GM12872 (cell line): Measurements from ENCODE around the gene DAO.

Experiments
- TF ChIP-seq, protein P1 (sequence below): IDR thresholded peaks from 3 replicates; pipeline ENCODE4 v1.5.1; 2011; ENCODE audit warnings: low read depth, mild to moderate bottlenecking, low read length, moderate library complexity; ENCODE audit not compliant: insufficient read depth

DAO gene

DNA sequence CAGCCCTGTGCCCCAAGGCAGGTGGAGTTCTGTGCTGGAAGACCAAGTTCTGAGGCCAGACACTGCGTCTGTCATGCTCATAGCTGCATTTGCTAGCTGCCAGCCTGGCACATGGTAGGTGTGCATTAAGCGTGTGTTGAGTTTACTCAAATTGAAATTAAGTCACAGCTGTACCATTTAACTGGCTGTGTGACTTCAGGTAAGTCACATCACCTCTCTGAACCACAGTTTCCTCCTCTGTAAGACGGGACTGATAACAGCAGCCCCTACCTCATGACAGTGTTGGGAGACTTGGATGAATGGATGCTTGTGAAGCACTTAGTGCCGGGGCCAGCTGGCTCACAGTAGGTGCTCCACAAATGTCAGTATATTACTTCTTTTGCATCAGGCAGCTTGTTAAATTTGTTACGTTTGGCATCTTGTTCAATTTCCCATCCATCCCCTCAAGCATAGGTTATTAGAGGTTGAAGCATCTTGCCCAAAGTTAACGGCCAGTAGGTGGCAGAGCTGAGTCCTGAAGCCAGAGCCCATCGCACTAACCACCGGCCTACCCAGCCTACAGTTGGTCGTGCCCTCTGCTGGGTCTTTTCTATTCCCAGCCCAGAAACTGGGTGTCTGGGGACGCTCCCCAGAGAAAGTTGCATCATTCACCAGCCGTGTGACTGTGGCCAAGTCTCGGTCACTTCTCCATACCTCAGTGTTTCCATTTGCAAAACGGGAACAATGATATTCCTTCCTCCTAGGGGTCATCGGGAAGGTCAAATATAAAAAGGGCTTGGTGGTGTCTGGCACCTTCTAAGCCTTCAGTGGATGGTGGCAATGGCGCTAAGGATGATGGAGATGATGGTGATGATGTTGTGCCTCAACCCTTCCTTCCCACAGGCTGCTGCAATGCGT, 4.5 kb downstream of the DAO start:
- TF ChIP-seq, protein P1, sequence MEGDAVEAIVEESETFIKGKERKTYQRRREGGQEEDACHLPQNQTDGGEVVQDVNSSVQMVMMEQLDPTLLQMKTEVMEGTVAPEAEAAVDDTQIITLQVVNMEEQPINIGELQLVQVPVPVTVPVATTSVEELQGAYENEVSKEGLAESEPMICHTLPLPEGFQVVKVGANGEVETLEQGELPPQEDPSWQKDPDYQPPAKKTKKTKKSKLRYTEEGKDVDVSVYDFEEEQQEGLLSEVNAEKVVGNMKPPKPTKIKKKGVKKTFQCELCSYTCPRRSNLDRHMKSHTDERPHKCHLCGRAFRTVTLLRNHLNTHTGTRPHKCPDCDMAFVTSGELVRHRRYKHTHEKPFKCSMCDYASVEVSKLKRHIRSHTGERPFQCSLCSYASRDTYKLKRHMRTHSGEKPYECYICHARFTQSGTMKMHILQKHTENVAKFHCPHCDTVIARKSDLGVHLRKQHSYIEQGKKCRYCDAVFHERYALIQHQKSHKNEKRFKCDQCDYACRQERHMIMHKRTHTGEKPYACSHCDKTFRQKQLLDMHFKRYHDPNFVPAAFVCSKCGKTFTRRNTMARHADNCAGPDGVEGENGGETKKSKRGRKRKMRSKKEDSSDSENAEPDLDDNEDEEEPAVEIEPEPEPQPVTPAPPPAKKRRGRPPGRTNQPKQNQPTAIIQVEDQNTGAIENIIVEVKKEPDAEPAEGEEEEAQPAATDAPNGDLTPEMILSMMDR = peak; percentile 86

DNA sequence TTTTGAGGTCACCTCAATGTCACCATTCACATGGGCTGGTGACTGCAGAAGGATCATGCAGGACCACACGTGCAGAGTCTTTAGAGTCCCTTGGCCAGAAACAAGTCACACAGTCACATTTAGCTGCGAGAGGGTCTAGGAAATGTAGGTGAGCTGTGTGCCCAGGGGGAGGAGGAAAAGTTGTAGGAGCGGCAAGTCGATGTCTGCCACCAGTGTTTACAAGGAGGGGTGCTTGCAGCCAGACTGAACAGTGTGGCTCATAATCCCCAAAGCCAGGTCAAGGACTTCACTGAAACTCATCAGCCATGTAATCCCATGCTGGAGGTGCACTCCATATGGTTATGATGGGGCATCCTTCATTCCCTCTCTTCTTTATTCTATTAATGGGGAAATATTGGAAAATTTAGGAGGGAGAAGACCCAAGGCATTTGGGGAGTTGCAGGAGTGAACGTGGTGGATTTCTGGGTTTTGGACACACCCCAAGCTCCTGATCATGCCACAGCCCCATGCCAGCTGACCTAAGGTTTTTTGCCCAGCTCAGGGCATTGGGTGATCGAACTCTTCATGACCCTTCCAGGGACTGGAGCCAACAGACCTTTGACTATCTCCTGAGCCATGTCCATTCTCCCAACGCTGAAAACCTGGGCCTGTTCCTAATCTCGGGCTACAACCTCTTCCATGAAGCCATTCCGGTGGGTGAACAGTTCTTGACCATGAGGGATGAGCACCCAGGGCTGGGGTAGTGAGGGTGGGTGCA, 7.2 kb downstream of the DAO start:
- TF ChIP-seq, protein P1 = no peak

DNA sequence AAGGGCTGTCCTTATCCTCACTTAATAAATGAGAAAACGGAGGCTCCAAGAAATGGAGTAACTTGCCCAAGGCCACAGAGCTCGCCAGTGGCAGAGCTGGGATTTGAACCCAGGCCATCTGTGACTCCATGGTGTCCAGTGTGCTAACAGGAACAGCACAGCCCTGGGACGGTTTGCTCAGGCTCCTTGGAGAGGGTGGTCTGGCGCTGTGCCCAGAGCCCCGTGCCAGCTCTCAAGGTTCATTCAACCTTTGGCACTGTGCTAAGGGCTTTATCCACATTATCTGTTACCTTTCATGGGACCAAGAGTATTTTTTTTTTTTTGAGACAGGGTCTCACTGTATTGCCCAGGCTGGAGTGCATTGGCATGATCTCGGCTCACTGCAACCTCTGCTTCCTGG, 8.1 kb downstream of the DAO start:
- TF ChIP-seq, protein P1 = no peak

DNA sequence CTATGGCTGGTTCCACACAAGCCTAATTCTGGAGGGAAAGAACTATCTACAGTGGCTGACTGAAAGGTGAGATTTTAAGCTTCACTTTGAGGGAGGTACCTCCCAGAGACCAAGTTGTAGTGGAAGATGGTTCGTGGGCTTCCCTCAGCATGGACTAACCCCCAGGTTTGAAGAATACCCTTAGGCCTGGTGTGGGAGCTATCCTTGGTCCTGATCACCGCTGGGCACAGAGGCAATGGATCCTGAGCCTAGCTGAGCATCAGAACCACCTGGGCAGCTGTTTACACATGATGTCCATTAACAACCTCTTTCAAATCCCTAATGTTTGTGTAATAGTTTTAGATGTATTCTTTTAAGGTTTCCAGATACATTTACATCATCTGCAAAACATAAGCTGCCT, 10.3 kb downstream of the DAO start:
- TF ChIP-seq, protein P1 = no peak

DNA sequence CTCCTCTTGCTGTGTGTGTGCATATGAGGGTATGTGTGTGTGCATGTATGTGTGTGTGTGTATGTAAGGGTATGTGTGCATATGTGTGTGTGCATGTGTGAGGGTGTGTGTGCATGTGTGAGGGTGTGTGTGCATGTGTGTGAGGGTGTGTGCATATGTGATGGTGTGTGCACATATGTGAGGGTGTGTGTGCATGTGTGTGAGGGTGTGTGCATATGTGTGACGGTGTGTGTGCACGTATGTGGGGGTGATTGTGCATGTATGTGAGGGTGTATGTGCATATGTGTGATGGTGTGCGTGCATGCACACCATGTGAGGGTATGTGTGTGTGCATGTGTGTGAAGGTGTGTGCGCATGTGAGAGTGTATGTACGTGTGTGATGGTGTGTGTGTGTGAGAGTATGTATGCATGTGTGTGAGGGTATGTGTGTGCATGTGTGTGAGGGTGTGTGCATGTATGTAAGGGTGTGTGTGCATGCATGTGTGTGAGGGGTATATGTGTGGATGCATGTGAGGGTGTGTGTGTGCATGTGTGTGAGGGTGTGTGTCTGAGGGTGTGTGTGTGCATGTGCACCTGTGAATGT, 15.4 kb downstream of the DAO start:
- TF ChIP-seq, protein P1 = no peak

DNA sequence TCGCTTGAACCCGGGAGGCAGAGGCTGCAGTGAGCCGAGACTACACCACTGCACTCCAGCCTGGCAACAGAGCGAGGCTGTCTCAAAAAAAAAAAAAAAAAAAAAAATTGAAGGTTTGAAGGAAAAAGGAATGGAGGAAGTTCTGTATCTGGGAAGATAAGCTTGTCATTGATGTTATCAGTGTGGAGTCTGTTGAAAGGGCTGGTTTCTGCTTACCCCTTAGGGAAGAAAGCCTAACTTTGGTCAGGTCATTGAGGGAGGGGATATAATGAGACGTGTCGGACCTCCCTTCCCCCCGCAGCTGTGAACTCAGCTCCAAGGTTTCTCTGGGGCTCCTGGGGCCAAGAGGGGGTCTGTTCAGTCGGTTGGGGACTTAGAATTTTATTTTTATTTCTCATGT, 16.4 kb downstream of the DAO start:
- TF ChIP-seq, protein P1 = no peak

DNA sequence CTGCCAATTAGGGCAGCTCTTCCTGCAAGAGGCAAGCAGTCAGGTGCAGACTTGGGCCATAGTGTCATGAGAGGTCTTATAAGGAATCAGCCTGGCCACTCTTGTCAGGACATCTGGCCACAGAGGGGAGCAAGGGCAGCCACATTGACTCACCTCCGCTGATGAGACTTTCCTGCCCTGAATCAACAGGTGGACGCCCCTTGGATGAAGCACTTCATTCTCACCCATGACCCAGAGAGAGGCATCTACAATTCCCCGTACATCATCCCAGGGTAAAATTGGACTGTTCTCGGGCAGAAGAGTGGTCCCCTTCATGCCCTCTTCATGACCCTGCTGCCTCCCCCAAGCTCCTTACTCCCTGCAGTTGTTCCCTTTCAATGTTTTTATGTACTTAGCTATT, 16.9 kb downstream of the DAO start:
- TF ChIP-seq, protein P1 = no peak
